NCI-H1105 treated with DMSO at 0.1 percent for 48 hours (cell line): Measurements from ENCODE around the gene LRRC8D.

Experiments used
- DNase-seq: peaks from one replicate; lab custom pipeline; 2025; lab: John Stamatoyannopoulos, UW

LRRC8D gene

DNA sequence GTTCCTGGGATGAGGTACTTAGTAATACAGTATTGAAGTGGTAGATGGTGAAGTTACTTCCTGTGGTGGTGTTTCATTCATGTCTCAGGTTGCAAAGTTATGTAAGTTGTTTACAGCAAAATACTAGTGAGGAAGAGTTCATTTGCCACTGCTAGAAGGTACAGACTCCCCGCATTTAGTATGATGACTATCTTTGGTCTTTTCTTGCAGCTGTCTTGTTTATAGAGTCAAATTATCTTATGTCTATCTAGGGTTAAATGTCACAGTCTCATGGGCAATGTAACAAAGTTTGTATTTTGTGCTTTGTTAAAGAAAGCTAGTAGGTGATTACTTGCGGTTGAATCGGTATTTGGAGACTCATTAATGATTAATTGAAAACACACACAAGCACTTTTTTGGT lies 50.2 kb downstream of the LRRC8D start:
- no peak for DNase-seq

DNA sequence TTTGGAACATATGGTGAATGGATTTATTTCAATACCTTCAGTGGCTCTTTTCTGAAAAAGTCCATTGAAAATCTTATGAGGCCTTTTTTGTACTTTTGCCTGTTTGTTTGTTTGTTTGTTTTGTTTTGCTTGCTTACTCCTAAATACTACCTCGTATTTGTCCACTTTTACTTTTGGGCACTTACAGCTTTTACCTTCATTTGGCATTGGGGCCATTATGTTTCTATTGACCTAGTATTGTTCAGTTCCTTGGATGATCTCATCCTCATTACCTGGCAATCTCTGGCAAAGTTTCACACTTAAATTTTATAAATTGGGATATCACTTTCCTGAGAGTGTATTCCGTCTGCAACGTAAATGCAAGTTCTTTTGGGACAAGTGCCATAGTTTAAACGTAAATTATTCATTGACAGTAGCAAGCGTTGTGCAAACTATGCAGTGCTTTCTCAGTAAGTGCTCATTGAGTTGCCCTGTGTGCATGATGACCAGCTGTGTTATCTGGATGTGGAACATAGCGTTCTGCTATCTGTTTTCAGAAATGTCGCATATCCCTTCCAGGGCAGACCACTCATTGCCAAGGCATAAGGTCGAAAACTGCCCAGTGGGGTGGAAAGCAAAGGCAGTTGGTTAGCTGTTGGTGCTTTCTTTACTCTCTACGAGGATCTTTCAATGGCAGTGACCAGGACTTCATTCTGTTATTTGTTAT lies 51.1 kb downstream of the LRRC8D start:
- no peak for DNase-seq

DNA sequence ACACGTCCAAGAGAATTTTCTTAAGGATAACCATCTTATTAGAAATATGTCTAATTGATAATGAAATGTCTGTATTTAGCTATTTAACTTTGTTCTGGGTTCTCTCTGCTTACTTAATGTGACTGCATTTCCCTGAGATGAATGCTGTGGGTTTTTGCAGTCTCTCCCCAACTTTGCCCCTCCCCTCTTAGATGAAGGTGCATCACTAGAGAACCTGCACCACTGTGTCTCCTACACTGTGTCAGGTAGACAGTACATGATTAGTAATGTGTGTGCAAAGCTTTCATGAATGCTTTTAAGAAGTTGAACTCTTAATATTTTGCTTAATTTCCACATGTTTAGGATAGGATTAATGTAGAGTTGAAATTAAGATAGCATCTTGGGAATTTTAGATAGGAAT lies 51.7 kb downstream of the LRRC8D start:
- no peak for DNase-seq

DNA sequence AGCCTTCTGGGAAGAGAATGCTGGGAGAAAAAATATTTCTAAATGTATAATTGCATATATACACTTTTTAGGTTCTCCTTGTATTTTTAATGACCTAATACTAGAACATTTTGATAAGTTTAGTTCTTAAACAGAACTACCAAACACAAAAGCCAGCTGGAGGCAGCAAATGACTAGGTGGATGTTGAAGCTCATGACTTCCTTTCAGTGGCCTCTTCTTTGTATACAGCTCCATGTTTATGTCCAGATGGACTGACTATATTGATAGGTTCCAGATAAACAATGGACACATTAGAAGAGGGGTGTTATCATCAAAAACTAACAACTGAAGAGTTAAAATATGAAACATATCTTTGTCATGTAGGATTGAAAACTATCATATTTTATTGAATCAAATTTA lies 52.5 kb downstream of the LRRC8D start:
- no peak for DNase-seq

DNA sequence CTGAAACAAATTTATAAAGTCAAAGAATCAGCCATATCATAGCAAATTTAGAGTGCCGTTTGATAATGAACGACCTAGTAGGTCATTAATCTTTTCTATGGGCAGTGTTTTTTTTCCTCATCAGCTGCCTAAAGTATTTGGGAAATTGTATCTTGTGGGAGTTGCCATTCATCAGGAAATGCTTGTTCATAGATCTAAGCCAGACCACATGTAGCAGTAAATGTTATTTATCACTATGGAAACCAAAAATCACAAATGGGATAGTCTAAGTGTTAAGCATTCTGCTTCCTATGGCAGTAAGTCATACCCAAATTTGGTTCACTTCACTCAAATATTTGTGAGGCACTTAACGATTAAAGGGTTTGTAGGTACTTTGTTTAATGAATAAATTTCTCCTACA lies 52.9 kb downstream of the LRRC8D start:
- DNase-seq, result no peak

DNA sequence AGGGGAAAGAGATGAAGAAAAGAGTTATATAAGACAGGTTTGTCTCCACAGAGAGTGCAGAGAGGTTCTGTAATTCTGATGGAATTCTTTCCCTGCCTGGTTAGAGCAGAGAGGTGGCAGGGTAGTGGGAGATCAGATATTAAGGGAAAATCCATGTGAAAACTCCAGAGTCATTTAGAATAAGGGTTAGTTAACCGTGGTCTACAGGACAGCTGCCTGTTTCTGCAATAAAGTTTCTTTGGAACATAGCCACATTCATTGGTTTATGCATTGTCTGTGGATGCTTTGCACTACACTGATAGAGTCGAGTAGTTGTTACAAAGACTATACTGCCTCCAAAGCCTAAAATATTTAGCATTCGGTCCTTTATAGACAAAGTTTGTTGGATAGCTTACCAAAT lies 55.6 kb downstream of the LRRC8D start:
- no peak for DNase-seq

DNA sequence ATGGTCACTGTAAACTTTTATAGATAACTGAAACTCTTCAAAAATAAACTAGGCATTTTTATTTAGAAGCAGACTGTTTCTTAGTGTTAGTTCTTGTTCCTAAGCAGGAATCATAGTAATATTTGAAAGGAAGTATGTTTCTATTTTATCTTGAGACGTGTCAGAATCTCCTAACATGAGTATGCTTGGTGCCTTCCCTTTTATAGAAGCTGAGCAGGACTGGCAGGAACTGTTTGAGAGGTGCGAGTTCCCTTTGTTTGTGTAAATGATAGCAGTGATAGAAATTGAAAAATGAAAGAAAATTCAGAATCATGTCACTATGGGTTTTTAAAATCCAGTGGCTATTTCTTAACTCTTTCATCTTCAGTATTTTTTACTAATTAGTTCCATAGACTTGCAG lies 56.9 kb downstream of the LRRC8D start:
- no peak for DNase-seq

DNA sequence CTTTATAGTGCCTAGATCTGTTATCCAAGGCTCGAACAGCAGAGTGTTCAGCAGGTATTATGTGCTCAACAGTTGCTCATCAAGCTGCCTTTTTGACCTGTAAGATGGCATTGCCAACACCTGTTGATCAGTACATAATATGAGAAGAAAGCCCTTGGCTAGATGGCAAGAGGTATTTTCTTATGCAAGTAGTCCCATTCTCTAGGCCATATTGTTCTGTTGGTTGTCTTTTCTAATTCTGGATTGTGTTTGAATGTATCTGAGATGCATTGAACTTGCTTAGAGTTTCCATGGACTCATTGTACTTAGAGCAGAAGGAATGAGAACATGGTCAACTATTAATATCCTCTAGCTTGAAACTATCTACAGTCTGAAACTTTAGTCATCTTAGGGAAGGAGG lies 57.4 kb downstream of the LRRC8D start:
- DNase-seq, result no peak

DNA sequence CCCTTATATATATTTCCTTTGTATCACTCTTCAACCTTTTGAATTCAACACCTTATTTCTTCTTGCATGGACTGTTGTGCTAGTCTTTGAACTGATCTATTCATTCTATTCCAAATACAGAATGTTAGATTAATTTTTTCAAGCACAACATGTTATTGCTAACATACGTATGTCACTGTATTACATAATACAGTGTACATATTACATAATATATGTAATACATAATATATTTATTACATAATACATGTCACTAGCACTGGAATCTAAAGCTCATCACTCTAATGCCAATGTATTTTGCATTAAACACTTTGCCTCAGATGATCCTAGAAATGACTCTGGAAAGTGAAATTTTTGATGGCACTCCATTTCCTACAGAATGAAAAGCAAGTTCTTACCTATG lies 59.8 kb downstream of the LRRC8D start:
- no peak for DNase-seq

DNA sequence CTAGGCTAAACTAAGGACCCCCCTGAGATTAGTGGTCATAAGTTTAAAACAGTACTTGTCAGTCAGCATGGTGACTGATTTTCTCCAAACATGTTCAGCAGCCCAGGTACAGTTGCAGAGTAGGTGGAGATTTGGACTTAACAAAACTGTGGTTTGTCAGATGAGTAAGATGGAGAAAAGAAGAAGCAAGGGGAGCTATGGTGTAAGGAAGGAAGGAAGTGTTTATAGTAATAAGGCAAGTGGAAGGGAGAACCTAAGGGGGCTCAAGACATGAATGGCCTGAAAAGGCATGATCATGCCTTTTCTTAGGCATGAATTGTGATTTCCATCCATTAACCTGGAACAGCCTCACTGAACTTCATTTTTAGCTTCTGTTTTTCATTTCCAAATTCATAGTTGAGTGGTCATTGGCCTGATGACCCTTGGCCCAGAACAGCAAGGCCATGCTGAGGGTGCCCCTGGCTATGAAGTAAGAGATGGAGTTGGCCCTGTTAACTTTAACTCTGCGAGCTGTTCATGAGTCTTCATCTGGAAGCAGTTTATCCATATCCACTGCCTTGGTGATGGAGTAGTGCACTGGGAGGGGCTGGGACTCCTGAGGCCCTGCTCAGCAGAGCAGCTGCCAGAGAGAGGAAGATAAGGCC lies 60.7 kb downstream of the LRRC8D start:
- no peak for DNase-seq

DNA sequence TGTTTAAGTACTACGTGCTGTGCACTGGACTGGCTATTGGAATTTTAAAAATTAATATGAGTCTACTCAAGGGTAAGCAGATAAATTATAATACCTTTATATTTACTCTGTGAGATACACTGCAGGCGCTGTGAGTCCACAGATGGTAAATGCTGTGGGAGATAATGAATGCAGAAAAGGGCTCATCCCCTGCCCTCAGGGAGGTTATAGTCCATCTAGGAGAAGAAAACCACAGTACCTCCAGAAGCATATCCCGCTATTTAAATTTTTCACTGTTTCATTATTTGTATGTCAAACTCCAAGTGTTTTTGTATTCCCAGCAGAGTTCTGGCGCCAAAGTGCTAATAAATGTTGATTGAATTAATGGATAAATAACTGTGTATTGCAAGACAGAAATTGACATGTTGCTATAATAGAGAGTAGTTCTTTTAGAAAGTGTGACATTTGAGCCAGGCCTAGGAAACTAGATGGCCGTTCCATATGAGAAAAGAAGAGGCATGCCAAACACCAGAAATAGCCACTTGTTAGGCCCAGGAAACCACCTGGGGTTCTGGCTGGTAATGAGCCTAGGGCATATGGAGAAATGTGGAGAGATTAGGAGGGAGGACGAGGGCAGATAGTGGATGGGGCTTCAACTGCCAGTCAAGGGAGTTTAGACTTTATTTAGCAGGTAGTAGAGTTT lies 61.7 kb downstream of the LRRC8D start:
- no peak for DNase-seq

DNA sequence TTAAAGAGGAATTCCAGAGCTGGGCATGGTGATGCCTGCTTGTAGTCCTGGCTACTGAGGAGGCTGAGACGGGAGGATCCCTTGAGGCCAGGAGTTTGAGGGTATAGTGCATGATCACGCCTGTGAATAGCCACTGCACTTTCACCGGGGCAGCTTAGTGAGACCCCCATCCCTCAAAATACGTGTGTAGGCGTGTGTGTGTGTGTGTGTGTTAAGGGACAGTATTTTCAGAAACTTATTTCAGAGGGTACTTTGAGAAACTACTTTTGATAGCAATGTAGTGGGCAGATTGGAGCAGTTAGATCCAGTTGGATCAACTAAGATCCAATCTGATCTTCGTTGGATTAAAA lies 62.2 kb downstream of the LRRC8D start:
- no peak for DNase-seq

DNA sequence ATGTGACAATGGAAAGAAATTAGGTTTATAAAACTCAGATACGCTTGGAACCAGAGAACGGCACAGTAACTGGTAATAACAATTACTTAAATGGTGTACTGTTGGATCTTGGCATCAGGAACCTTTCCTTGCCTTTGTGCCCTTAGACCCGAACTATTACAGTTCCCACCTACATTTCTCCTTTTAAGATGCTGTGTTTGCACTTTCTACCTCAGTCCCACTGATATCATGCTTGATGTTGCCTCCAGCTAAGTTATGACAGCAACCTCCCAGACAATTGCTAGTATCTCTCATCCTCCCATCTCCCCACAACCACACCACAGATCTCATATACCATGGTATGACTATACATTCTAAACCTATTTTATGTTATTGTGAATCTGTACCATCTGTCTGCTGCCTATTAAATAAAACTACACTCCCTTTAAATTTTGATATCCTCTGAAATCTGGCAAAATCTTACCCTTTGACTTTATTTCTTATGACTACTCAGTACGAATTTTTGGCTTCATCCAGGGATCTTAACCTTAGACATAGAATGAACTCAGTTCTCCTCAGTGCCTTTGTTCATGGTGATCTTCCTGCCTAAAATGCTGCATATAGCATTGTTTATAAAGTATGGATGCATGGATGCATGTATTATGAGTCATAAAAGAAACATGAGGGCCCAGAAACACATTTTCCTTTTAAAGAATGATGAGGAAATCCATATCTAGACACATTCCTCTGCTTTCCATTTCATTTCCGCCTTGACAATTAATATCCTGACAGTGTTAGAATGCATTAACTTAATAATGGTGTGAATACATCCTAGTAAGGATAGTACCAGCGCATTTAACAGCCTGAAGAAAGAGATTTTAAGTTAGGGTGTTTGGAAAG lies 64.1 kb downstream of the LRRC8D start:
- no peak for DNase-seq

DNA sequence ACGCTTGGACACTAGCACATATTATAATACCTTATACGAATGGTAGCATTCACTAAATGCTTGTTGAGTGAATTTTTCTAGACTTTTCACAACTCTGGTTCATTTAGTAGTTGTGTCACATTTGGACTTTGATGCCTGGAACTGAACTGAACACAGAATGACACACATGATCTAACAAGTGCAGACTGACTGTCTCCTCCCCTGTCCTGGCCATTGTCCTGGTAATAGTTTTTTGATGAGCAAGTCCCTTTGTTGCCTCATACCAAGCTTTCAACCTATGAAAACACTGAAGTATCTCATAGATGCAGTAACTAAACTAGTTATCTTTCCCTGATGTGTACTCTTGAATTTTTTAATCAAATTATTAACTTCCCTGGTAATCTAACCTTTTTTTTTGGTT lies 66.4 kb downstream of the LRRC8D start:
- no peak for DNase-seq

DNA sequence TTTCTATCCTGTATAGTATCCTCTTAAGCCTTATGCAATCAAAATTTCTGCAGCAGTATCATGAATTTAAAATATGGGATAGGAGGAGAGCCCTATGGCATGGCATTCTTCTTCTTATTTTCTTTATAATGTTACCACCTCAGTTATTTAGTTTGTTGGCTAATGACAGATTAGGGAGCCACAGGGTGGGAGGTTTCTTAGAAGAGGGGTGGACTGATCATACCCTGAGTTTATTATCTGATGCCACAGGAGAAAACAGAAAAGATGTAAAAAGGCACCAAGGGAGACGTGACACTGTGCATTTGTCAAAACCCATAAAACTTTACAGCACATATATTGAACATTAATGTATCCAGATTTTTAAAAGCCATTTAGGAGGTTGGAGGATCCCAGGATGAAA lies 66.9 kb downstream of the LRRC8D start:
- no peak for DNase-seq

DNA sequence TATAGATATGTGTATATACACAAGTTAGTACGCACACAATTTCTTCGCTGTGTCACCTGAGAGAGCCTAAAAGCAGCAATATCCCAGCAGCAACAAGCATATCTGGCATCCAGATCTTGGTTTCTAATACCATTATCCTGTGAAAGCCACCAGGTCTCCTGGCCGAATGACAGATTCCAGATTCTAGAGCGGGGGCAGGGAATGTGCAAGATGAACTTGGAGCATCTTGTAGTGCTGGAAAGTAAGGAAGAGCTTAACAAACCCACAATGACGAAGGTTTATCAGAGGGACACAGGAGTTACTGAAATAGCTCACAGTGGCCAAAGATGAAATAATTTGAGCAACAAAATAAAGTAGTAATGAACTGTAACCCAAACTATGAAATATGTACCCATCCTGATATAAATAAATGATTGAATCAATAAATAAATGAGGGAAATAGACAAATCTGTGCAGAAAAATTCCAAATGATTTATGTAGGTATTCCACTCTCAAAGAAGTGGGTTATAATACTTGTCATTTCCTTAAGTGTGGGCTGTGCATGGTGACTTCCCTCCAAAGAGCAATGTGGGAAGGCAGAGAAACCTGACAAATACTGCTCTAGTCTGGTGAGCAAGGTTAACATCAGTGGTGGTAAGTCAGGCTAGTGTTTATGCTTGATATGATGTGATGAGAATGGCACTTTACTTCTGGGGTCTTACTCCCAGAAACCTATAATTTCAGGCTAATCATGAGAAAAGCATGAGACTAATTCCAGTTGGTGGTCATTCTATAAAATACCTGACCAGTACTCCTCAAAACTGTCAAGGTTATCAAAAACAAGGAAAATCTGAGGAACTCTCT lies 67.9 kb downstream of the LRRC8D start:
- no peak for DNase-seq

DNA sequence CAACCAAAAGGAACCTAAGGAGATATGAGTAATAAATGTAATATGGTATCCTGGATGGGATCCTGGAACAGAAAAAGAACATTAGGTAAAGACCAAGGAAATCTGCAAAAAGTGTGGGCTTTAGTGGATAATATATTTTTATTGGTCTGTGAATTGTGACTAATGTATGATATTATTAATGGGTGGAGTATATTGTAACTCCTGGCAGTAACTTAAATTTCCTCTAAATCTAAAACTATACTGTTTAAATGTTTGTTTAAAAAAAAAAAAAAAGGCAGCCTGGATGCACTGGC lies 68.4 kb downstream of the LRRC8D start:
- DNase-seq, result no peak

DNA sequence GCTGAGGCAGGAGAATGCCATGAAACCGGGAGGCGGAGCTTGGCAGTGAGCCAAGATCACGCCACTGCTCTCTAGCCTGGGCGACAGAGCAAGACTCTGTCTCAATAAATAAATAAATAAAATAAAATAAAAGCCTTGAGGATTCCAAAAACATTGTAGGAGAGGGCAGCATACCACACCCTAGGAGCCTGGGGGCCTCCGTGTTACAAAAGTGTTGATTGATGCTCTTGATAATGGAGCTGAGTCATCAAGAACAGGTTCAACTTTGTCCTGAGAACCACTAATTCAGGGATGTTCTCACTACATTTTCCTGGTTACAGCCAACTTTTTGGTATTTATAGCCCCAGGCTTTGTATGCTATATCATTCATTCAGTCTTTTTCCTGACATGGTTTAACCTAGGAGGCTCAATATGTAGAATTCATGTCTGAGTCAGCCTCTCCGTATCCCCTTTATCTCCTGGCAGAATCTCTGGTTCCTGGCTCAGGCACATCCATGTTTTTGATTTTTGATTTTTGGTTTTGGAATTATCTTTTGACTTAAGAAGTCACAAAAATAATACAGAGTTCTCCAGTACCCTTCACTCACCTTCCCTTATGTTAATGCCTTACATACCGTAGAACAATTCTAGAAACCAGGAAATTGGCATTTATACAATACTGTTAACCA lies 69.4 kb downstream of the LRRC8D start:
- no peak for DNase-seq

DNA sequence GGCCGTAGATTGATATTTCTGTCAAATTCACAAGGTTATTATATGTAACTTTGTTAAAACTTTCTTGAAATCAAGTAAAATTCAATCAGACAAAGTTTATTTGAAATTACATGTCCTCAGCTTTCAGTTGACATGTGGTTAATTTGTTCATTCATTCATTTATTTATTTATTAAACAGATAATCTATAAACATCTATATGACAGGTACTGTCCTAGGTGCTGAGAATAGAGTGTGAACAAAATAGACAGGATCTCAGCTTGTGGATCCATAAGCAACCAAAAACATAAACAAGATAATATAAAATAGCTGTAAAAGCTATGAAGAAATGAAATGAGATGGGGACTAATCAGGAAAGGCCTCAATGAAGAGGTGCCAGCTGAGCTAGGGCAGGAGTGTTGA lies 72.0 kb downstream of the LRRC8D start:
- DNase-seq, result no peak

DNA sequence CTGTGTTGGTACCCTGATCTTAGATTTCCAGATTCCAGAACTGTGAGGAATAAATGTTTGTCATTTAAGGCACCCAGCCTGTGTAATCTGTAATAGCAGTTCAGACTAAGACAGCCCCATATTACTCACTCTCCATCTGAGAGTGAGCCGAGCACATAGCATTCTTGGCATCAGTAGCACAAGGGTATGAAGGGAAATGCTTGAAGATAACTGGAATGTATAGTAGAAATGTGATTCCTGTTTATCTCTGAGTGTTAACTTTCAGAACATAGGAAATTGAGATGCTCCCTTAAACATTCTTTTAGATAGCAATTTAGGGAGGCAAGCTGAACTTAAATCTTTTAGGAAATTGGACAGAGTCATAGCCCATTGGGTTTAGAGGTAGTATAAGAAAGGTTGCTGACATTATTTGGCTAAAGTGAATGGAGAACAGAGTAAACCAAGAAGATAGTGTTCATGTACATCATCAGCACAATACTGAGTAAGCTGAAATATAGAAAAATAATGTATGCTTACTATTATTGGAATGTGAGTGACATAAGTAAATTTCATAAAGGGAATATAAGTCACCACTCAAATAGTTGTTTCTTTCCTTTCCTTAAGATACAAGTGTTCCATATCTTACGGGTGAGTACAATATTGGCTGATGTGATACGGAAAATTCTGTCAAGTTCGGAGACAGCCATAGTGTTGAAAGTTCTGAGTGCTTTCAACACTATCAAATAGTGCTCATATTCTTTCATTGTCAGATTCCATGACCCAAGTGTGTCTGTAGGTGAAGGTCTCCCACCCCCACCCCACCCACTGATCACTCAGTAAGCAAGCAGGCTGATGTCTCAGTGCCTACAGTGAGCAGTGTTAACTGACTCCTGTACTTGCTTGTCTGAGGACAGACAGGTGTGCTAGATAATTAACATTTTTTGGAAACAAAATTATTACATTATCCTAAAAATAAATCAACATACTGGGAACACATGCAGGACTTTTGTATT lies 73.7 kb downstream of the LRRC8D start:
- DNase-seq, result no peak
